ENCODE measurements around the gene NPSR1.
"Not testable (repeated sequence)": the region's sequence is repeated elsewhere in the genome, so short reads cannot be mapped to it uniquely, and the experiment has no call there.

NPSR1 gene

GRCh38 chr7:34837316-34837715 lies 179.3 kb downstream of the NPSR1 start:
- no peak for DNase-seq (ENCODE audit: low read depth)

DNA sequence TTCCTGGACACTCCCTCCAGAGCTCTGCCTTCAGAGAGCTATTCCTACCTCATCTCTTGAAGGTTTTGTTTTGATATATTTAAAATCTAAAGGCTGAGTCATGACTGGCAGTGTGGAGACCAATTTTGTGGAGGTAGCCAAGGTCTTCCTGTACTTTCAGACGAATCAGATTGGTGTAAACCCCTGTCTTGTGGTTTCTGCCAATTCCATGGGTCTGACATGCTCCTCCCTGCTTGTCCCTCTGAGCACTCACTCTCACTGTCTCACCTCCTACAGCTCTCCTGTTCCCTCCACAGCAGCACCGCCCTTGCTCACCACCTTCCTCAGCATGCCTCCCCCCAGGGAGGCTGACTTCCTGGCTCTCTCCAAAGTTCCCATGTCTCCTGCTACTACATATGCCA lies 179.8 kb downstream of the NPSR1 start:
- peak; percentile 22 for DNase-seq (ENCODE audit: low read depth)

- no peak for DNase-seq (ENCODE audit: low read depth)
These were observed 180.3 kb downstream of the NPSR1 start for GRCh38 chr7:34838329-34838728.

DNA sequence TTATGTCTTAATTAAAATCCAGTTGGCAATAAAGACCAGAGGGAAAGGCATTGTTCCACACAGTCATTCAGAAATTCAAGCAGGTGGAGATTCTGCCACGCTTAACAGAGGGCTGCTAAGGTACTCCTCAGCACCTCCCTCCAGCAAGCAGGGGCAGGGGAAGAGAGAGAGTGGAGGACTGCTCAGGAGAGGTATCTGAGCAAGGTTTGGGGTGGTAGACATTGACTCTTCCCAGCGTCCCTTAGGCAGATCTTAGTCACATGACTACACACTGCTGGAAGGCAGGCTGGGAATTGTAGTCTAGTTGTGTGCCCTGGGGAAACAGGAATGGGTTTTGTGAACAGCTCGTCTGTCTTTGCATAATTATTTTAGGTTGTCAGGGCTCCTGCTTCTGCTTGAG lies 181.6 kb downstream of the NPSR1 start:
- DNase-seq (ENCODE audit: low read depth), result no peak

- no peak for DNase-seq (ENCODE audit: low read depth)
These were observed 182.3 kb downstream of the NPSR1 start for GRCh38 chr7:34840176-34840785.

GRCh38 chr7:34841326-34841725 lies 183.3 kb downstream of the NPSR1 start:
- no peak for DNase-seq (ENCODE audit: low read depth)

DNA sequence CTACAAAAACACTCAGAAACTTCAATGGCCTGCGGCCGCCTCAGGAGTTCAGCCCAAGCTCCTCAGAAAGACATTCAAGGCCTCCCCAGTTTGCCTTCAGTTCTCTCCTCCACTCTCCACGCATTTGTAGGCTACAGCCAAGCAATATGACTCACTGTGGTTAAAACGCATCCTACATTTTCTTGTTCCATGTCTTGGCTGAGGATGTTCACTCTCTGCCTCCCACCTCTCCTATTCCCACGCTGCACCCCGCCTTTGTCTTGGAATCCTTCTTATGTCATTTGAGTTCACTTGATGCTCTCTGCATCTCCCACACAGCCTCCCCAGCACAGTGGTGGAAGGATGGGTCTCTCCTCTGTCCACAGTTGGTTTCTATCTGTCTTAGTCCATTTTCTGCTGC lies 184.8 kb downstream of the NPSR1 start:
- peak; percentile 85 for DNase-seq (ENCODE audit: low read depth)

GRCh38 chr7:34844406-34844805 lies 186.4 kb downstream of the NPSR1 start:
- no peak for DNase-seq (ENCODE audit: low read depth)

DNA sequence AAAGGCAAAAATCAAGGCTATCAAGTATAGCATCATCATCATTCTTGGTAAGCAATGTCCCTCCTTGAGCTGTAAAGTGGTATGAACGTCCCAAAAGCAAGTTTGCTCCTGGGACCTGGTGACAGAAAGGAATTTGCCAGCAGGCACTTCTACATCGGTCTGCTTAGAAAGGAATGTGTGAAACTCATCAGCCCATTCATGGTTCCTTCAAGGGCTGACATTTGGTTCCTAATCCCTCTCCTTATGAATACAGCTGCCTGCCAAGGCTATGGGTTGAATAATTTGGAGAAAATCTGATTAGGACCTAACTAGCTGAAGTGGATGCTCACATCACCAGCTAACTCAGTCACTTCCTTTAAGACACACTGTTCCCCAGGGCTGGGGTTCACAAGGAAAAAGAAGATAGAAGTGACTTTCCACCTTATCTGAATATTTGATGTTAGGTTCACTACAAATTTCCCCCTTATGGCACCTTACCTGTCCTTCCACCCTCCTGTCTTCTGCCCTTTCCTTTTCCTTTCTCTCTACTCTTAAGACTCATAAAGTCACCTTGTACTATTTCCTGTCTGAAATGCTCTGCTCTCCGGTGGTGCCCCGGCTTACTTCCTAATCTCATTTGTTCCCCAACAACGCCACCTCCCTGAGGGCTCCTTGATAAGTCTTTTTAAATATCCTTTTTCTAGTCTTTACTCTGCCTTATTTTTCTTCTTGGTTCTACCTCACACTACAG lies 187.1 kb downstream of the NPSR1 start:
- DNase-seq (ENCODE audit: low read depth), result no peak

- peak; percentile 41 for DNase-seq (ENCODE audit: low read depth)
These were observed 187.8 kb downstream of the NPSR1 start for GRCh38 chr7:34845666-34846361.

GRCh38 chr7:34846976-34847375 lies 189.0 kb downstream of the NPSR1 start:
- DNase-seq (ENCODE audit: low read depth), result no peak

DNA sequence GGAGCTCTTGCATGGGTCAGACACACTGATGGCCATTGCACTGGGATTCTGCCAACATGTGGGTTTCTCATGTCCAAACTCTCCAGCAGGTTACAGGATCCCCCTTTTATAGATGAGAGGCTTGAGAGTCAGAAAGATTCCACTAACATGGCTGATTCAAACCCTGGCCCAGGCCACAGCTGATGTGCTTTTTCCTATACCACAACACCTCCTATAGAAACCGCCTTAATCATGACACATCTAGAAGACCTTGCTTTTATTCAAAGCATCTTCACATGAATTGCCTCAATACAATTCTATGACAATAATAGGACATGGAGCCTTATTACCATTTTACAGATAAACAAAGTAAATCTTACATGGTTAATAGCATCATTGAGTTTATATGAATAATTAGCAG lies 190.7 kb downstream of the NPSR1 start:
- no peak for DNase-seq (ENCODE audit: low read depth)

GRCh38 chr7:34849163-34849960 lies 191.3 kb downstream of the NPSR1 start:
- DNase-seq (ENCODE audit: low read depth), result peak; percentile 64

- DNase-seq (ENCODE audit: low read depth), result no peak
These were observed 192.0 kb downstream of the NPSR1 start for GRCh38 chr7:34849986-34850385.

DNA sequence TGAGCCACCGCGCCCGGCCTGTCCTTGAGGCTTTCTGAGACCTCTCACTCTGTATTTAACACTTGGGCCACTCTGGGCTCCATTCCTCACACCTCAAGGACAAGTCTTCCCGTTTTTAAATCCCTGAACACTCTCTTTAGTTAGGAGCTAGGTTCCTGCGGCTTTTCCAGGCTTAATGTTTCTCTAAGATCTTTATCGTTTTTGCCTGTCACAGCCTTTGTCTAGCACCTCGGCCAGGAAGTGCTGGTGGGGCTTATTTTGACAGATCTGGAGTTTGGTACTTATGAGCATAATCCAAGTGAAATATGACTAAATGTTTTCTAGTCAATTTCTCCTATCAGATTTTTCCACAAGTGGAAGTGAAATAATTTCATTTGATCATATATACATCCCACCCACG lies 192.7 kb downstream of the NPSR1 start:
- DNase-seq (ENCODE audit: low read depth), result no peak

DNA sequence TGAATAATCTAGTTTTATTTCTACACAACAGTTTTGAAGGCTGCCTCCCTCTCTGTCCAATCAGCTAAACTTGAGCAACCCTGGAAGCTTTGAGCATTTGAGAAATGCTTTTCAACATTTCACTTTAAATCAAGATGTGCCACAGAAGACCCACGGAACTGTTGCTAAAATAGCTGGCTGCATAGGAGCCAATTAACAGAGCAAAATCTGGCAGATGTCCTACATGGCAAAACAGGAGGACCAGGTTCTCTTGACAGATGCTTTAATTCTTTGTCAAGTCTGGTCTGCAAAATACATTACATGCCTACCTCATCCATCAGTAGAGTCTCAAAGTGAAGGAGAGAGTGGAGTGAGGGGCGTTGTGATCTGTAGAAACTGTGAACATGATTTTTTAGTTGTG lies 193.4 kb downstream of the NPSR1 start:
- DNase-seq (ENCODE audit: low read depth), result no peak

- DNase-seq (ENCODE audit: low read depth), result not testable (repeated sequence)
These were observed 200.4 kb downstream of the NPSR1 start for GRCh38 chr7:34858444-34858843.

DNA sequence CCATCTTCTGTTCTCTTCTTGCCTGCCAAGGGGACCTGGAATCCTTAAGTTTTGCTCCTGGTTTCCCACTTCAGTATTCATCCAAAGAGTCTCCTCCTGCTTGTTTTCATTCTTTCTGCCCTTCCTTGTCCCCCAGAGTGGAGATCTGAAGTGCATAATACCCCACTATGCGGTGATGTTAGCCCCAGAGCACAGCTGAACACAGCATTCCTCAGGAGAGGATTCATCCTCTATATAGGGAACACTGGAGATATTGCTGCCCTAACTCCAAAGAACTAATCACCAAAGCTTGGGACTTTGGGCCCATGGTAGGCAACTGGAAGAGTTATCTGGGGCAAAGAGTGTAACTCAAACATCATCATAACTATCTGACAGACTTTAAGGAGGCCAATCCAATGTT lies 201.3 kb downstream of the NPSR1 start:
- DNase-seq (ENCODE audit: low read depth), result not testable (repeated sequence)

DNA sequence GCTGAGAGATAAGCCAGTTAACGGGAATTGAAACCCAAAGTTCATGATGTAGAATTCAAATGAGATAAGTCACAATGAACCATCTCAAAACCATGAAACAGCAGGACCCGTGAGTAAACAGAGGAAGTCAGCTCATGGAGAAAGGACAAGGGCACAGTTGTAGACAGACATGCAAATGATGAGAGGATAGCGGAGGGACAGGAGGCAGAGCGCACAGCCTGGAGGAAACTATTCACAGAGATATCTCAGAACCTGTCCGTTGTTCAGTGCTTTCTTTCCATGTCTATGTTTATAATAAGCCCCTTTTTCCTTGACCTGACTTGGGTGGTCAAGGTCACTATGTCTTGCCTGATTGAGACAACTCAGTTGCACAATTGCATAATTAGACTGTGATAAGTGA lies 208.2 kb downstream of the NPSR1 start:
- not testable (repeated sequence) for DNase-seq (ENCODE audit: low read depth)

- not testable (repeated sequence) for DNase-seq (ENCODE audit: low read depth)
These were observed 209.3 kb downstream of the NPSR1 start for GRCh38 chr7:34867341-34867740.

DNA sequence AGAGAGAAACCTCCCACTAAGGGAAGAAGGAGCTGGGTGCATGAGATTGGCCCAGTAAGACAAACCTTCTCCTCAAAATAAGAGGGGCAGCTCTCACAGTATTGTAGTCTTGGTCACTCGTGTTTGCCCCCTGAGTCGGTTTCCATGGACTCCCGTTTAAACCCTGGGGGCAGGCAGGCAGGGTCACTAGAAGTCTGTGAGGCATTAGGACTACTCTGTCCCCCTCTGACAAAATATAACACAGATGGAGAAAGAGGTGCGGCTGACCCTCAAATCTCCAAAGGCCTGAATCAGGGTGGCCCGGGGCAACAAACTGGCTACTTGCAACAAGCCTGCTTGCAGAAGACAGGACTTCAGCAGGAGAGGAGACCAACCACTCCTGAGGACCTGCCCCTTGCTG lies 210.6 kb downstream of the NPSR1 start:
- not testable (repeated sequence) for DNase-seq (ENCODE audit: low read depth)

DNA sequence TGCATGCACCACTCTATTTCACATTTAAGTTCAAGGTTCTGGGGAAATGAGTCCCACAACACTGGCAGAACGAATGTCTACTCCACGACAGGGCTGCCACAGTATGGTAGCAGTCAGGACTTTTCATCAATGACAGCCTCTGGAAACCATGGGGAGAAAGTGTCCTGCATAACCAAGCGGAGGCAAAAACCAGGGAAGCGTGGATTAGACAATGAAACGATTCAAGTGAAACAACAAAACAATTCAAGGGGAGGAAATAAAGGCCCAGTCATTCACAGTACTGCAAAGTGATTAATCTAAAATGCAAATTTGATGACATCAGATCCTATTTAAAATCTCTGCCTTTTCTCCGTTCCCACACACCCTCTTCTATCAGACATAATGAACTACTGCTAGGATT lies 211.0 kb downstream of the NPSR1 start:
- no peak for DNase-seq (ENCODE audit: low read depth)
